Subcutaneous abdominal adipose tissue (tissue), 5 donors: ENCODE data around the gene MS4A18.
"Not testable (repeated sequence)": the region's sequence is repeated elsewhere in the genome, so short reads cannot be mapped to it uniquely, and the experiment has no call there.

Source experiments
- H3K27ac ChIP-seq: one replicate; pipeline ENCODE4 v1.7.0; 2013; ENCODE audit warnings: low read depth, mild to moderate bottlenecking, inconsistent platforms, low read length, moderate library complexity
- H3K27me3 ChIP-seq, 5 donors: one replicate each; pipeline ENCODE4 v1.7.0; 2013; ENCODE audit warnings: low read length in 5 of 5, inconsistent platforms in 1 of 5; ENCODE audit not compliant: control insufficient read depth in 5 of 5, insufficient read depth in 4 of 5
- H3K36me3 ChIP-seq, 5 donors: one replicate each; pipeline ENCODE4 v1.7.0; 2013; ENCODE audit warnings: low read length in 5 of 5; ENCODE audit not compliant: control insufficient read depth in 5 of 5, insufficient read depth in 5 of 5
- H3K4me1 ChIP-seq, 5 donors: one replicate each; pipeline ENCODE4 v1.7.0; 2013; ENCODE audit warnings: low read length in 5 of 5, mild to moderate bottlenecking in 3 of 5, moderate library complexity in 1 of 5; ENCODE audit not compliant: control insufficient read depth in 5 of 5, insufficient read depth in 5 of 5
- H3K4me3 ChIP-seq, 5 donors: one replicate each; pipeline ENCODE4 v1.7.0; 2013; ENCODE audit warnings: low read length in 5 of 5, low read depth in 1 of 5
- H3K9ac ChIP-seq, 5 donors: one replicate each; pipeline ENCODE4 v1.7.0; 2013; ENCODE audit warnings: low read length in 5 of 5, mild to moderate bottlenecking in 4 of 5, moderate library complexity in 3 of 5
- H3K9me3 ChIP-seq, 5 donors: one replicate each; pipeline ENCODE4 v1.7.0; 2013; ENCODE audit warnings: low read length in 5 of 5; ENCODE audit not compliant: control insufficient read depth in 5 of 5
- donor health status: healthy.
- donor health status: healthy.
- donor health status: healthy.
- donor health status: healthy.
- donor health status: healthy.

Gene MS4A18

DNA sequence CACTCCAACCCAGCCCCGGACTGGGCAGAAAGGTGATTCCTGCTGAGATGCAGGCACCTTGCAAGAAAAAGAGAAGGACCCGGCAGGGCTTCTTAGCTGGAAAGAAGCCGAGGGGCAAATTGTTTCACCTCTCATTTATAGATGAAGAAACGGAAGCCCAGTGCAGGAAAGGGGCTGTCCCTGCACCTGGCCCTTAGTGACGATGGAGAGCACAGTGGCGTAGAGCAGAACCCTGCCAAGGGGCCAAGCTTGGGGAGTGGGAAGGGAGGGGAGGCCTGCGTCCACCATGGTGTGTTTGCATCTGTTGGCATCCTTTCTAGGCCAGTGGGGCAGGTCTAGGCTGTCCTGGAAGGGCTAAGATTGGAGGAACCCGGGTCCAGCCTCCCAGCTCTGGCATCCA, 24.3 kb downstream of the MS4A18 start:
- Histone ChIP-seq H3K36me3 (no peaks in the 10 kb centered on the region), H3K27me3 (peaks cover 3 to 17% (median 13%) of the 10 kb centered on the region in 5 donors), H3K9me3 (no peaks in the 10 kb centered on the region), H3K4me1 (peaks cover 0 to 4% (median 0%) of the 10 kb centered on the region in 5 donors), H3K9ac (no peak overlapping the region), H3K4me3 (no peak overlapping the region), H3K27ac (no peak overlapping the region)

DNA sequence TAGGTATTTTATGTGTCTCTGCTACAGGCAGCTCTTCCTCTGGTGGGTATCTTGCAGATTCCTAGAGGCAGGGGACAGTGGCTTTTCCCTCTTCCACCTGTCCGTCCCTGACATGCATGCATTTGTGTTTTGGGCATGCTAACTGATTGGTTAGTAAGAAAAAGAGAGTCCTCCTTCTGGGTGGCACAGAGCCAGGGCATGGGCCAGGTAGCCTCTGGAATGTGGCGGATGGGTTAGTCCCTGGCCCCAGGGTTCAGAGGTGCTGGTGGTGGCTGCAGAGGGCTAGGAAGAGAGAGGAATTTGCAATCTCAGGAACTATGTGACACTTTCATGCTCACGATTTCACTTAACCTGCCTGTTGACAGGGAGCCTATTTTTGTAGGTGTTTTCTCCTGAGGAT, 26.4 kb downstream of the MS4A18 start:
- Histone ChIP-seq H3K4me1 (peaks cover 0 to 4% (median 0%) of the 10 kb centered on the region in 5 donors), H3K27me3 (peaks cover 3 to 19% (median 13%) of the 10 kb centered on the region in 5 donors), H3K9ac (no peak overlapping the region), H3K36me3 (no peaks in the 10 kb centered on the region), H3K9me3 (no peaks in the 10 kb centered on the region), H3K27ac (no peak overlapping the region), H3K4me3 (no peak overlapping the region)

DNA sequence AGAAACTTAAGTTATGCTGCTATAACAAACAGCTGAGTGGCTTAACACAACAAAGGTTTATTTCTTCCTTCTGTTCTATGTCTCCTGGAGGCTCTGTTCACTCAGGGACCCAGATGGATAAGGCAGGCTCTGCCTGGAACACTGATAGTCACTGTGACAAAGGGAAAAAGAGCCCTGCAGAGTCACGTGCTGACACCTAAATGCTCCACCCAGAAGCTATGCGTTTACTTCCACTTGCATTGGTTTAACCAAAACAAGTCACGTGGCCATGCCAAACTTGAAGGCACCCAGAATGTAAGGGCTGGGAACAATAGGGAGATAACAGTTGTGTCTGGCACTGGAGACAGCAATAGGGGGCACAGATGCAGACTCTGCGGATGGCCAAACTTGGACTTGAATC, 28.8 kb downstream of the MS4A18 start:
- Histone ChIP-seq H3K4me1 (no peaks in the 10 kb centered on the region), H3K4me3 (no peak overlapping the region), H3K36me3 (no peaks in the 10 kb centered on the region), H3K27ac (no peak overlapping the region), H3K27me3 (peaks cover 3 to 22% (median 15%) of the 10 kb centered on the region in 5 donors), H3K9ac (no peak overlapping the region), H3K9me3 (no peaks in the 10 kb centered on the region)

DNA sequence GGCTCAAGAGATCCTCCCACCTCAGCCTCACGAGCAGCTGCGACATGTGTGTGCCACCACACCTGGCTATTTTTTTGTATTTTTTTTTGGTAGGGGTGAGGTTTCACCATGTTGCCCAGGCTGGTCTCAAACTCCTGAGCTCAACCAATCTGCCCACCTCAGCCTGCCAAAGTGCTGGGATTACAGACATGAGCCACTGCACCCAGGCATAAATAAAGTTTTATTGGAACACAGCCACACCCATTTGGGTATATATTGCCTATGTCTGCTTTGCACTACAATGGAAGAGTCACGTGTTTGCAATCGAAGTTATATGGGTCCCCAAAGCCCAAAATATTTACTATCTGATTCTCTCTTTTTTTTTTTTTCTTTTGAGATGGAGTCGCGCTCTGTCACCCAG, 30.4 kb downstream of the MS4A18 start:
- peaks cover 0 to 20% (median 15%) of the 10 kb centered on the region in 5 donors for H3K27me3 ChIP-seq
- H3K4me3 ChIP-seq: no peak overlapping the region
- H3K9me3 ChIP-seq: no peaks in the 10 kb centered on the region
- no peaks in the 10 kb centered on the region for H3K36me3 ChIP-seq
- peaks cover 0 to 4% (median 0%) of the 10 kb centered on the region in 5 donors for H3K4me1 ChIP-seq
- H3K27ac ChIP-seq: no peak overlapping the region
- H3K9ac ChIP-seq: no peak overlapping the region

DNA sequence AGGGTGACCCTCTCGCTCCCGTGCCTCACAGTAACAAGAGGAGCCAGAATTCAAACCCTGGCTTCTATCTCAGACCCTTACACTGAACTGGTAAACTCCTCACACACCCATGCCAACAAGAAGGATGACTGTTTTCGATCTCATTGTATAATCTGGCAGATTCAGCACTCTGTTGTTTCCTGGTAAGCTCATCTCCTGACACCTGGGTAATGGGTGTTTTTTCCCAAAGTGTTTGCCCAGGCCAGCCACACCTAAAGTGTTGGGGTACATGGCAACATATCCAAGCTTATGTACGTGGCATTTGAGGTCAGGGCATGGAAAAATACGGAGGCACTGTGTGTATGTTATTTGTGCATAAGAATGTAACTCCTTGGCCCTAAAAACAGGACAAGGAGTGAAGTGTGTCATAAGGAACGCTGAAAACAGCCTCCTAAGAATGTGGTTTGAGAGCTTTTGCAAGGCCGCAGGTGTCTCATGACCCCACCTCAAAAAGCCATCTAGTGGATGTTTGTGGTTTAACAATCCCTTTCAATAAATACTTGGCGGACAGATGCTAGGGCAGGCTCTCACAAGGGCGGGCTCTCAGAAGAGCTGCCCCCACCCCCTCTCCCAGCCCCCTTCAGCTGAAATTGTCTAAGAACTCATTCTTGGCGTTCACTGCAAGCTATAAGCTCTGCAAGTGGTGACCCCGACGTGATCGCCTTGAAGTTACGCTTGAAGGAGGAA, 31.9 kb downstream of the MS4A18 start, which contains the start of gene MS4A15:
Gene MS4A15 (plus strand): TSS at position 561 of the 726 bp plus-strand sequence. CDS start 6,867 bp downstream, outside the sequence.
- H3K9ac ChIP-seq: no peak within 1 kb of the TSS
- H3K36me3 ChIP-seq: no peaks in the 10 kb centered on the region
- H3K4me1 ChIP-seq: peaks cover 0 to 7% (median 0%) of the 10 kb centered on the region in 5 donors
- no peak within 1 kb of the TSS for H3K27ac ChIP-seq
- no peaks in the 10 kb centered on the region for H3K9me3 ChIP-seq
- H3K4me3 ChIP-seq: no peak within 1 kb of the TSS
- H3K27me3 ChIP-seq: peaks cover 0 to 24% (median 11%) of the 10 kb centered on the region in 5 donors

DNA sequence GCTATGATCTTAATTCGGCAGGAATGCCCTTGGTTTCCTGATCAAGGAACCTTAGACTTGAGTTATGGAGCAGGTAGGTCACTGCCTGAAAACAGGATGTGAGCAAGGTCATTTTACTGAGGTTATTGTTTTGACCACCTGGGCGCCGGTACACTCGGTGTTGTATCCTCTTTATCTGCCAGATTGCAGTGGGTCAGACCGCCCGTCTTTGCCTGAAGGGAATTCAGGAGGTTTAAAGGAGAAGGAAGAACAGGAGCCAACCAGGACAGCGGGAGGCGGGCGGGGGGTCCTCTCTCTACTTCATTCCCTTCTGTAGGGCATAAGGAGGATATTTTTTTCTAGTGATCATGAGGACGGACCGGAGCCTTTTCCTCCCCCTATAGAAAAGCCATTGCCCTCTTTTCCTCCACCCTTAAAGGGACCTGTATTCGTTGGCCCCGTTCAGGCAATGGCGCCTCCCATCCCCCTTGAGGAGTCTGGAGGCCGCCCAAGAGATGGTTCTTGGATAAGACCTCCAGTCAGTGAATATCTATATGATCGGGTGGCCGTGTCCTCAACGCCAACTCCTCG, 32.8 kb downstream of the MS4A18 start:
- H3K9ac ChIP-seq: no peak overlapping the region
- H3K27ac ChIP-seq: no peak overlapping the region
- H3K4me1 ChIP-seq: peaks cover 0 to 7% (median 0%) of the 10 kb centered on the region in 5 donors
- no peak overlapping the region for H3K4me3 ChIP-seq
- H3K9me3 ChIP-seq: no peaks in the 10 kb centered on the region
- no peaks in the 10 kb centered on the region for H3K36me3 ChIP-seq
- H3K27me3 ChIP-seq: peaks cover 3 to 24% (median 10%) of the 10 kb centered on the region in 5 donors

DNA sequence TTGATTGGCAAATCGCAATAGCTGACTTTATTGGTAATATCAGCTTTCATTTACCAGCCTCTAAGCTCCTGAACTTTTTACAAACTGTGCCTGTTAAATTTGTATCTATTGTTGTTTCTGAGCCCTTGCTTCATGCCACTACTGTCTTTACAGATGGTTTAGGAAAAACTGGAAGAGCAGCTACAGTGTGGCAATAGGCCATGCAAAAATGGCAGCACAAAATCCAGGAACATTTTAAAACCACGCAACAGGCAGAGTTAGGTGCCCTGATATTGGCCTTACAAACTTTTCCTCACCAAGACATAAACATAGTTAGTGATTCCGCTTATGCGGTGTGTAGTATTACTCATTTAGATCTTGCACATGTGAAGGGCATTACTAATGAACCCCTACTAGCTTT, 34.2 kb downstream of the MS4A18 start:
- not testable (repeated sequence) for H3K36me3 ChIP-seq, H3K9ac ChIP-seq, H3K4me1 ChIP-seq, H3K27ac ChIP-seq, H3K9me3 ChIP-seq, H3K4me3 ChIP-seq
- peaks cover 3 to 24% (median 5%) of the 10 kb centered on the region in 5 donors for H3K27me3 ChIP-seq

DNA sequence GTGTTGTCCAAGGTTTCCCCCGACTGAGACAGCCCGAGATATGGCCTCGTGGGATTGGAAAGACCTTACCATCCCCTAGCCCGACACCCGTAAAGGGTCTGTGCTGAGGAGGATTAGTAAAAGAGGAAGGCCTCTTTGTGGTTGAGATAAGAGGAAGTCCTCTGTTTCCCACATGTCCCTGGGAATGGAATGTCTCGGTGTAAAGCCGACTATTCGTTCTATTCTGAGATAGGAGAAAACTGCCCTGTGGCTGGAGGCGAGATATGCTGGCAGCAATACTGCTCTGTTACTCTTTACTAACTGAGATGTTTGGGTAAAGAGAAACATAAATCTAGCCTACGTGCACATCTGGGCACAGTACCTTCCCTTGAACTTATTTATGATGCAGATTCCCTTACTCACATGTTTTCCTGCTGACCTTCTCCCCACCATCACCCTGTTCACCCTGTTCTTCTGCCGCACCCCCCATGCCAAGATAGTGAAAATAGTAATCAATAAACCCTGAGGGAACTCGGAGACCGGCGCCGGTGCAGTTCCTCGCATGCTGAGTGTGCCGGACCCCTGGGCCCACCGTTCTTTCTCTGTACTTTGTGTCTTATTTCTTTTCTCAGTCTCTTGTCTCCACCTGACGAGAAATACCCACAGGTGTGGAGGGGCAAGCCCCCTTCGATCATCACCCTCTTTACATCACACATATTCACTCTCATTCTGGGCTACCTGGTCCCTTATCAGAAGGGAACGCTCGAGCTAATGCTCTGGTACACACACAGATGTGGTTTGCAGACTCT, 35.1 kb downstream of the MS4A18 start:
- H3K27ac ChIP-seq, H3K4me3 ChIP-seq, H3K9ac ChIP-seq, H3K9me3 ChIP-seq, H3K4me1 ChIP-seq, H3K36me3 ChIP-seq: not testable (repeated sequence)
- peaks cover 5 to 24% (median 8%) of the 10 kb centered on the region in 5 donors for H3K27me3 ChIP-seq

DNA sequence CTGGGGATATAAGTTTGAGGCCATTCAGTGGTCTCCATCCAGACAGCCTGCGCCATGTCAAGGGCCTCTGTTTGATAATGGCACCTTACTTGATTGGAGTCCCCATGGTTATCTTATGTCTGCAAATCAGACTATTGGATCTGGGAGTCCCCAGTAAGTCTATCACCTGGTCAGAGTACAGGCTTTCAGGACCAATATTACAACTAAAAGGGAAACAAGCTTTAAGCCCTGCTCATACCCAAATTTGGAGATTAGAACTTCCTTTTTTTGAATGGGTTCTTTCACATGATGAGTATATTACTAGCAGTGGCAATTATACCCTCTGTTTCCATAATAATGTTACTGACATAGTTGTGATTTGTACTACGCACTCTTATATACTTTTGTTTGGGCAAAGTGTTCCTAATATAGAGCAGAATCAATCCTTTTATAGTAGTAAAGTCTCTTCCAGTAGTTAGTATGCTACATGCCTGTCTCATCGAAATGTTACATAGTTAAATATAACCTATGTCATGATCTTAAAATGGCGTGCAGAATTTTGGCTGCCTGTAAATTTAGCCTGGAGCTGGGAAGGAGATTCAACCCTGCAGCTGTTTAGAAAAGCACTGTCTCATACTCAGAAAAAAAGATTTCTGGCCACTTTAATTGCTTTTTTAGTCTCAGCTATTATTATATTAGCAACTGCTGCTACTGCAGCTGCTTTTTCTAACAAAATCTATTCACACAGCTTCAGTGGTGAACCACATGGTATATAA, 37.1 kb downstream of the MS4A18 start:
- Histone ChIP-seq H3K9me3 (no peaks in the 10 kb centered on the region), H3K9ac (no peak overlapping the region), H3K4me1 (peaks cover 0 to 7% (median 0%) of the 10 kb centered on the region in 5 donors), H3K36me3 (no peaks in the 10 kb centered on the region), H3K27me3 (peaks cover 5 to 28% (median 13%) of the 10 kb centered on the region in 5 donors), H3K4me3 (no peak overlapping the region), H3K27ac (no peak overlapping the region)
